HEK293 (cell line): Measurements from ENCODE around the gene SLC44A5.

Source experiments
- CTCF ChIA-PET: fragments of 350-600 bp; formaldehyde crosslinking; extraction: SDS; loops from one replicate; lab custom pipeline; 2021; ENCODE audit warnings: antibody characterized with exemption; lab: Yijun Ruan, JAX
- POLR2A ChIA-PET: fragments of 300-600 bp; formaldehyde crosslinking; extraction: SDS; loops from one replicate; lab custom pipeline; 2020; ENCODE audit warnings: antibody characterized with exemption, inconsistent platforms; lab: Yijun Ruan, JAX
- H3K27ac ChIP-seq: fragments of 200-500 bp; sonication (Bioruptor generic); 2 replicates; pipeline ENCODE4 v1.5.1; 2014; ENCODE audit warnings: low read depth, low read length, control low read depth, inconsistent platforms; ENCODE audit errors: extremely low read depth
- H3K36me3 ChIP-seq, 2 experiments: fragments of 200-500 bp in 1 of 2; sonication (Bioruptor generic) in 1 of 2; 1 replicate in 1 of 2; 2 replicates in 1 of 2; pipeline ENCODE4 v1.5.1; 2014 to 2017; ENCODE audit warnings: inconsistent platforms in 2 of 2, low read length in 2 of 2; ENCODE audit not compliant: control insufficient read depth in 2 of 2, insufficient read depth in 1 of 2
- H3K4me1 ChIP-seq: fragments of 200-500 bp; sonication (Bioruptor generic); 2 replicates; pipeline ENCODE4 v1.5.1; 2014; ENCODE audit warnings: mild to moderate bottlenecking, low read length, inconsistent platforms; ENCODE audit not compliant: control insufficient read depth, insufficient read depth
- H3K4me3 ChIP-seq: 2 replicates; pipeline ENCODE4 v1.5.1; 2011; ENCODE audit warnings: low read depth, mild to moderate bottlenecking, control low read depth, low read length, moderate library complexity
- H3K9me3 ChIP-seq: fragments of 200-500 bp; sonication (Bioruptor generic); 2 replicates; pipeline ENCODE4 v1.5.1; 2014; ENCODE audit warnings: low read depth, low read length, inconsistent platforms; ENCODE audit not compliant: control insufficient read depth, insufficient read depth
- GLI2 ChIP-seq: fragments of 450-650 bp; formaldehyde crosslinking; IDR thresholded peaks from 2 replicates; pipeline ENCODE4; 2017; ENCODE audit warnings: missing biosample characterization, missing genetic modification characterization, low read depth, borderline replicate concordance
- GLIS1 ChIP-seq: fragments of 450-650 bp; formaldehyde crosslinking; IDR thresholded peaks from 2 replicates; pipeline ENCODE4 v1.5.1; 2016; ENCODE audit warnings: missing biosample characterization, missing genetic modification characterization
- GLIS2 ChIP-seq: fragments of 450-650 bp; formaldehyde crosslinking; IDR thresholded peaks from 2 replicates; pipeline ENCODE4 v1.5.1; 2016; ENCODE audit warnings: missing biosample characterization, missing genetic modification characterization
- HOXC10 ChIP-seq: sonication (generic); formaldehyde crosslinking; IDR thresholded peaks from 2 replicates; pipeline ENCODE4 v1.8.1; 2023; ENCODE audit warnings: mild to moderate bottlenecking, missing genetic modification reagents
- OVOL3 ChIP-seq: fragments of 450-650 bp; formaldehyde crosslinking; IDR thresholded peaks from 2 replicates; pipeline ENCODE4 v1.5.1; 2016; ENCODE audit warnings: missing biosample characterization, missing genetic modification characterization
- RBAK ChIP-seq: fragments of 450-650 bp; formaldehyde crosslinking; IDR thresholded peaks from 2 replicates; pipeline ENCODE4 v1.5.1; 2016; ENCODE audit warnings: missing biosample characterization, missing genetic modification characterization
- SP3 ChIP-seq: fragments of 450-650 bp; formaldehyde crosslinking; IDR thresholded peaks from 2 replicates; pipeline ENCODE4 v1.5.1; 2016; ENCODE audit warnings: missing biosample characterization, missing genetic modification characterization
- TCF7L2 ChIP-seq: IDR thresholded peaks from 2 replicates; pipeline ENCODE4 v1.6.1; 2011; ENCODE audit warnings: low read depth, mild to moderate bottlenecking, inconsistent platforms, low read length, moderate library complexity, borderline replicate concordance
- ZBTB1 ChIP-seq: fragments of 450-650 bp; formaldehyde crosslinking; IDR thresholded peaks from 2 replicates; pipeline ENCODE4 v1.5.1; 2016; ENCODE audit warnings: missing biosample characterization, missing genetic modification characterization
- ZBTB8A ChIP-seq: fragments of 450-650 bp; formaldehyde crosslinking; IDR thresholded peaks from 2 replicates; pipeline ENCODE4 v1.5.1; 2016; ENCODE audit warnings: missing biosample characterization, missing genetic modification characterization
- ZNF169 ChIP-seq: fragments of 450-650 bp; formaldehyde crosslinking; IDR thresholded peaks from 2 replicates; pipeline ENCODE4 v1.5.1; 2016; ENCODE audit warnings: missing biosample characterization, missing genetic modification characterization
- ZNF211 ChIP-seq: fragments of 450-650 bp; formaldehyde crosslinking; IDR thresholded peaks from 2 replicates; pipeline ENCODE4 v1.5.1; 2016; ENCODE audit warnings: low read depth, missing biosample characterization, missing genetic modification characterization
- ZNF239 ChIP-seq: fragments of 450-650 bp; formaldehyde crosslinking; IDR thresholded peaks from 2 replicates; pipeline ENCODE4 v1.5.1; 2016; ENCODE audit warnings: missing biosample characterization, missing genetic modification characterization
- ZNF354C ChIP-seq: fragments of 450-650 bp; formaldehyde crosslinking; IDR thresholded peaks from 2 replicates; pipeline ENCODE4 v1.5.1; 2016; ENCODE audit warnings: missing biosample characterization, missing genetic modification characterization, low read depth, borderline replicate concordance
- ZNF366 ChIP-seq: fragments of 450-650 bp; formaldehyde crosslinking; conservative IDR thresholded peaks from 2 replicates; pipeline ENCODE4 v1.5.1; 2016; ENCODE audit warnings: missing biosample characterization, missing genetic modification characterization
- ZNF776 ChIP-seq: fragments of 450-650 bp; formaldehyde crosslinking; IDR thresholded peaks from 2 replicates; pipeline ENCODE4 v1.5.0; 2017; ENCODE audit warnings: missing biosample characterization, missing genetic modification characterization, borderline replicate concordance
- TF ChIP-seq, protein P1 (sequence below): fragments of 450-650 bp; formaldehyde crosslinking; IDR thresholded peaks from 2 replicates; pipeline ENCODE4 v1.5.1; 2016; ENCODE audit warnings: missing biosample characterization, missing genetic modification characterization
- TF ChIP-seq, protein P2 (sequence below): fragments of 450-650 bp; formaldehyde crosslinking; IDR thresholded peaks from 2 replicates; pipeline ENCODE4 v1.5.1; 2016; ENCODE audit warnings: missing biosample characterization, missing genetic modification characterization, borderline replicate concordance
- TF ChIP-seq, protein P3 (sequence below): fragments of 450-650 bp; formaldehyde crosslinking; IDR thresholded peaks from 2 replicates; pipeline ENCODE4 v1.5.1; 2016; ENCODE audit warnings: missing biosample characterization, missing genetic modification characterization
- TF ChIP-seq, protein P4 (sequence below): fragments of 450-650 bp; formaldehyde crosslinking; IDR thresholded peaks from 2 replicates; pipeline ENCODE4 v1.5.1; 2016; ENCODE audit warnings: missing biosample characterization, missing genetic modification characterization
- TF ChIP-seq, protein P5 (sequence below): fragments of 450-650 bp; formaldehyde crosslinking; IDR thresholded peaks from 2 replicates; pipeline ENCODE4 v1.5.1; 2017; ENCODE audit warnings: missing biosample characterization, missing genetic modification characterization
- TF ChIP-seq, protein P6 (sequence below): fragments of 450-650 bp; formaldehyde crosslinking; IDR thresholded peaks from 2 replicates; pipeline ENCODE4 v1.5.1; 2016; ENCODE audit warnings: missing biosample characterization, missing genetic modification characterization

SLC44A5 gene

DNA sequence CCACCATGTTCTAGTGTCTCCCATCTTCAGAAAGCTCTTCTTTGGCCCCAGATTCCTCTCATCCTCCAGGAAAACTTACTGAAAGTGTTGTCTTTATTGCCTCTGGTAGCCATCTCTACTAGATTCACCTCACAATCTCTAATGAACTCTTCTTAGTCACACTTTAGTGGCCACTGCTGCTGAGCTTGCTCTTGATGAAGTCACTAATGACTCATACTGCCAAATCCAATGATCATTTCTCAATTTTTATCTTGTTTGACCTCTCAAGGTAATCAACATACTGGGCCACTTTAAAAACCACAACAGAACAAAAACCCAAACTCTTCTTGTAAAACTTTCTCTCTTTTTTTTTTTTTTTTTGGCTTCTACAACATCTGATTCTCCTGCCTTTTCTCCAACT lies 280.3 kb downstream of the SLC44A5 start (continued):
- no peak for TF ChIP-seq SP3 (tag by site-specific recombination)
- TF ChIP-seq GLIS1: no peak
- no peak for TF ChIP-seq GLIS2 (tag by site-specific recombination)
- TF ChIP-seq, protein P1, sequence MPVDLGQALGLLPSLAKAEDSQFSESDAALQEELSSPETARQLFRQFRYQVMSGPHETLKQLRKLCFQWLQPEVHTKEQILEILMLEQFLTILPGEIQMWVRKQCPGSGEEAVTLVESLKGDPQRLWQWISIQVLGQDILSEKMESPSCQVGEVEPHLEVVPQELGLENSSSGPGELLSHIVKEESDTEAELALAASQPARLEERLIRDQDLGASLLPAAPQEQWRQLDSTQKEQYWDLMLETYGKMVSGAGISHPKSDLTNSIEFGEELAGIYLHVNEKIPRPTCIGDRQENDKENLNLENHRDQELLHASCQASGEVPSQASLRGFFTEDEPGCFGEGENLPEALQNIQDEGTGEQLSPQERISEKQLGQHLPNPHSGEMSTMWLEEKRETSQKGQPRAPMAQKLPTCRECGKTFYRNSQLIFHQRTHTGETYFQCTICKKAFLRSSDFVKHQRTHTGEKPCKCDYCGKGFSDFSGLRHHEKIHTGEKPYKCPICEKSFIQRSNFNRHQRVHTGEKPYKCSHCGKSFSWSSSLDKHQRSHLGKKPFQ (tag by site-specific recombination): no peak
- no peak for TF ChIP-seq TCF7L2
- TF ChIP-seq, protein P2, sequence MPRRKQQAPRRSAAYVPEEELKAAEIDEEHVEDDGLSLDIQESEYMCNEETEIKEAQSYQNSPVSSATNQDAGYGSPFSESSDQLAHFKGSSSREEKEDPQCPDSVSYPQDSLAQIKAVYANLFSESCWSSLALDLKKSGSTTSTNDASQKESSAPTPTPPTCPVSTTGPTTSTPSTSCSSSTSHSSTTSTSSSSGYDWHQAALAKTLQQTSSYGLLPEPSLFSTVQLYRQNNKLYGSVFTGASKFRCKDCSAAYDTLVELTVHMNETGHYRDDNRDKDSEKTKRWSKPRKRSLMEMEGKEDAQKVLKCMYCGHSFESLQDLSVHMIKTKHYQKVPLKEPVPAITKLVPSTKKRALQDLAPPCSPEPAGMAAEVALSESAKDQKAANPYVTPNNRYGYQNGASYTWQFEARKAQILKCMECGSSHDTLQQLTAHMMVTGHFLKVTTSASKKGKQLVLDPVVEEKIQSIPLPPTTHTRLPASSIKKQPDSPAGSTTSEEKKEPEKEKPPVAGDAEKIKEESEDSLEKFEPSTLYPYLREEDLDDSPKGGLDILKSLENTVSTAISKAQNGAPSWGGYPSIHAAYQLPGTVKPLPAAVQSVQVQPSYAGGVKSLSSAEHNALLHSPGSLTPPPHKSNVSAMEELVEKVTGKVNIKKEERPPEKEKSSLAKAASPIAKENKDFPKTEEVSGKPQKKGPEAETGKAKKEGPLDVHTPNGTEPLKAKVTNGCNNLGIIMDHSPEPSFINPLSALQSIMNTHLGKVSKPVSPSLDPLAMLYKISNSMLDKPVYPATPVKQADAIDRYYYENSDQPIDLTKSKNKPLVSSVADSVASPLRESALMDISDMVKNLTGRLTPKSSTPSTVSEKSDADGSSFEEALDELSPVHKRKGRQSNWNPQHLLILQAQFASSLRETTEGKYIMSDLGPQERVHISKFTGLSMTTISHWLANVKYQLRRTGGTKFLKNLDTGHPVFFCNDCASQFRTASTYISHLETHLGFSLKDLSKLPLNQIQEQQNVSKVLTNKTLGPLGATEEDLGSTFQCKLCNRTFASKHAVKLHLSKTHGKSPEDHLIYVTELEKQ (tag by site-specific recombination): no peak

DNA sequence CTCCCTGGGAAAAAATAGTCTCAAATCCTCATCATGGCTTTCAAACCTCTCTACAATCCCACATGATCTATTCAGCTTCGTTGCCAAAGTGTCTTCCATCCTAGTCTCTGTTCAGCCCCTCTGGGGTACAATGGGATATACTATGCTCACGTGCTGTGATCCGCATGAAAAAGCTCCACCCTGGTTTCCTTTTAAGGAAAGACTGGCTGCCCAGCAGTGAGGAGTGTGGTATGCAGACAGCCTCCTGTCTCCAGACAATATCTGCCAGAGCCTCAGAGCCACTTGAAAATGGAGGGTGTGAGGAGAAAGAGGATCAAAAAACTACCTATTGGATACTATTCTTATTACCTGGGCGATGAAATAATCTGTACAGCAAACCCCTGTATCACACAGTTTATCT lies 282.2 kb downstream of the SLC44A5 start:
- H3K27ac ChIP-seq: no peak overlapping the region
- no peaks in the 10 kb centered on the region for H3K36me3 ChIP-seq
- TF ChIP-seq OVOL3 (tag by site-specific recombination) (no peak), HOXC10 (CRISPR knock-in tag) (no peak), GLI2 (no peak), ZNF776 (tag by site-specific recombination) (no peak), ZNF354C (tag by site-specific recombination) (no peak), ZBTB1 (tag by site-specific recombination) (no peak), ZBTB8A (tag by site-specific recombination) (no peak)
- TF ChIP-seq, protein P3, sequence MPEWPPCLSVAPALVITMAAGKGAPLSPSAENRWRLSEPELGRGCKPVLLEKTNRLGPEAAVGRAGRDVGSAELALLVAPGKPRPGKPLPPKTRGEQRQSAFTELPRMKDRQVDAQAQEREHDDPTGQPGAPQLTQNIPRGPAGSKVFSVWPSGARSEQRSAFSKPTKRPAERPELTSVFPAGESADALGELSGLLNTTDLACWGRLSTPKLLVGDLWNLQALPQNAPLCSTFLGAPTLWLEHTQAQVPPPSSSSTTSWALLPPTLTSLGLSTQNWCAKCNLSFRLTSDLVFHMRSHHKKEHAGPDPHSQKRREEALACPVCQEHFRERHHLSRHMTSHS (tag by site-specific recombination): no peak
- TF ChIP-seq, all 188 proteins: peak for 0
- H3K9me3 ChIP-seq: no peaks in the 10 kb centered on the region
- 0 out of 2 replicates have a peak, but pooled peaks cover 3% of the 10 kb centered on the region for H3K4me1 ChIP-seq
- ChIA-PET POLR2A (no interaction called here), CTCF (interaction anchor here (0.7 kb wide), 1 partner anchor 303 kb away, joined by 4 read pairs; no protein-coding TSS in a partner anchor)
- H3K4me3 ChIP-seq: no peak overlapping the region

DNA sequence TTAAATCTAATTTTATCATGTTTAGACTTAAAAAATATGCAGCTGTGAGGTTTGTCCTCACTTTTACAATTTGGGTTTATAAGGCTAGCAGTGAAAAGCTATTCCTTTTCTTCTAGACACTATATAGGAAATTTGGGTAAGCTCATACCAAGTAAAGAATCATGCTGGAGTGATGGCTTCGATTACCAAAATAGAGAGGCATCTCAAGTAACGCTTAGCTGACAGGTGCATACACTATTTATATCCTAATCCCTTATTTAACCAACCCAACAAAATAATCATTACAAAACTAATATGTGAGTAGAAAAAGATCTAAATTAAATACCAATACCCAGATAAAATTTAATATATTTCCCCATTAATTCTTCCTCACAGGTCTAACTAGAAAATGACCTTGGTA lies 283.5 kb downstream of the SLC44A5 start:
- Histone ChIP-seq H3K36me3 (no peaks in the 10 kb centered on the region), H3K4me3 (no peak overlapping the region), H3K4me1 (0 out of 2 replicates have a peak, but pooled peaks cover 3% of the 10 kb centered on the region), H3K27ac (no peak overlapping the region), H3K9me3 (no peaks in the 10 kb centered on the region)
- CTCF ChIA-PET: no interaction called here
- POLR2A ChIA-PET: no interaction called here
- TF ChIP-seq ZNF366 (no peak), ZNF211 (tag by site-specific recombination) (no peak), ZNF169 (tag by site-specific recombination) (no peak), ZNF239 (tag by site-specific recombination) (no peak), RBAK (tag by site-specific recombination) (no peak)
- TF ChIP-seq, protein P4, sequence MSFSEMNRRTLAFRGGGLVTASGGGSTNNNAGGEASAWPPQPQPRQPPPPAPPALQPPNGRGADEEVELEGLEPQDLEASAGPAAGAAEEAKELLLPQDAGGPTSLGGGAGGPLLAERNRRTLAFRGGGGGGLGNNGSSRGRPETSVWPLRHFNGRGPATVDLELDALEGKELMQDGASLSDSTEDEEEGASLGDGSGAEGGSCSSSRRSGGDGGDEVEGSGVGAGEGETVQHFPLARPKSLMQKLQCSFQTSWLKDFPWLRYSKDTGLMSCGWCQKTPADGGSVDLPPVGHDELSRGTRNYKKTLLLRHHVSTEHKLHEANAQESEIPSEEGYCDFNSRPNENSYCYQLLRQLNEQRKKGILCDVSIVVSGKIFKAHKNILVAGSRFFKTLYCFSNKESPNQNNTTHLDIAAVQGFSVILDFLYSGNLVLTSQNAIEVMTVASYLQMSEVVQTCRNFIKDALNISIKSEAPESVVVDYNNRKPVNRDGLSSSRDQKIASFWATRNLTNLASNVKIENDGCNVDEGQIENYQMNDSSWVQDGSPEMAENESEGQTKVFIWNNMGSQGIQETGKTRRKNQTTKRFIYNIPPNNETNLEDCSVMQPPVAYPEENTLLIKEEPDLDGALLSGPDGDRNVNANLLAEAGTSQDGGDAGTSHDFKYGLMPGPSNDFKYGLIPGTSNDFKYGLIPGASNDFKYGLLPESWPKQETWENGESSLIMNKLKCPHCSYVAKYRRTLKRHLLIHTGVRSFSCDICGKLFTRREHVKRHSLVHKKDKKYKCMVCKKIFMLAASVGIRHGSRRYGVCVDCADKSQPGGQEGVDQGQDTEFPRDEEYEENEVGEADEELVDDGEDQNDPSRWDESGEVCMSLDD: no peak
- TF ChIP-seq, protein P5, sequence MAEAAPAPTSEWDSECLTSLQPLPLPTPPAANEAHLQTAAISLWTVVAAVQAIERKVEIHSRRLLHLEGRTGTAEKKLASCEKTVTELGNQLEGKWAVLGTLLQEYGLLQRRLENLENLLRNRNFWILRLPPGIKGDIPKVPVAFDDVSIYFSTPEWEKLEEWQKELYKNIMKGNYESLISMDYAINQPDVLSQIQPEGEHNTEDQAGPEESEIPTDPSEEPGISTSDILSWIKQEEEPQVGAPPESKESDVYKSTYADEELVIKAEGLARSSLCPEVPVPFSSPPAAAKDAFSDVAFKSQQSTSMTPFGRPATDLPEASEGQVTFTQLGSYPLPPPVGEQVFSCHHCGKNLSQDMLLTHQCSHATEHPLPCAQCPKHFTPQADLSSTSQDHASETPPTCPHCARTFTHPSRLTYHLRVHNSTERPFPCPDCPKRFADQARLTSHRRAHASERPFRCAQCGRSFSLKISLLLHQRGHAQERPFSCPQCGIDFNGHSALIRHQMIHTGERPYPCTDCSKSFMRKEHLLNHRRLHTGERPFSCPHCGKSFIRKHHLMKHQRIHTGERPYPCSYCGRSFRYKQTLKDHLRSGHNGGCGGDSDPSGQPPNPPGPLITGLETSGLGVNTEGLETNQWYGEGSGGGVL (tag by site-specific recombination): no peak
- TF ChIP-seq, protein P6, sequence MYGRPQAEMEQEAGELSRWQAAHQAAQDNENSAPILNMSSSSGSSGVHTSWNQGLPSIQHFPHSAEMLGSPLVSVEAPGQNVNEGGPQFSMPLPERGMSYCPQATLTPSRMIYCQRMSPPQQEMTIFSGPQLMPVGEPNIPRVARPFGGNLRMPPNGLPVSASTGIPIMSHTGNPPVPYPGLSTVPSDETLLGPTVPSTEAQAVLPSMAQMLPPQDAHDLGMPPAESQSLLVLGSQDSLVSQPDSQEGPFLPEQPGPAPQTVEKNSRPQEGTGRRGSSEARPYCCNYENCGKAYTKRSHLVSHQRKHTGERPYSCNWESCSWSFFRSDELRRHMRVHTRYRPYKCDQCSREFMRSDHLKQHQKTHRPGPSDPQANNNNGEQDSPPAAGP (tag by site-specific recombination): no peak
